OCI-LY1 (cell line): ENCODE results near the gene ASPM.

Source experiments
- EZH2 ChIP-seq: fragments of 200-600 bp; sonication (generic), shearing (Covaris generic); IDR thresholded peaks from 2 replicates; pipeline ENCODE4 v1.8.0; 2017; ENCODE audit warnings: borderline replicate concordance, mixed run types, mild to moderate bottlenecking, antibody characterized with exemption, low read length, moderate library complexity, mixed read lengths
- TF ChIP-seq, protein P1 (sequence below): fragments of 200-600 bp; sonication (generic), shearing (Covaris generic); IDR thresholded peaks from 2 replicates; pipeline ENCODE4 v1.5.1; 2017; ENCODE audit warnings: mild to moderate bottlenecking, antibody characterized with exemption, low read length, moderate library complexity, mixed read lengths

GRCh38 chr1:197178998-197179397 is 32.5 kb upstream of the ASPM start:
- TF ChIP-seq, protein P1, sequence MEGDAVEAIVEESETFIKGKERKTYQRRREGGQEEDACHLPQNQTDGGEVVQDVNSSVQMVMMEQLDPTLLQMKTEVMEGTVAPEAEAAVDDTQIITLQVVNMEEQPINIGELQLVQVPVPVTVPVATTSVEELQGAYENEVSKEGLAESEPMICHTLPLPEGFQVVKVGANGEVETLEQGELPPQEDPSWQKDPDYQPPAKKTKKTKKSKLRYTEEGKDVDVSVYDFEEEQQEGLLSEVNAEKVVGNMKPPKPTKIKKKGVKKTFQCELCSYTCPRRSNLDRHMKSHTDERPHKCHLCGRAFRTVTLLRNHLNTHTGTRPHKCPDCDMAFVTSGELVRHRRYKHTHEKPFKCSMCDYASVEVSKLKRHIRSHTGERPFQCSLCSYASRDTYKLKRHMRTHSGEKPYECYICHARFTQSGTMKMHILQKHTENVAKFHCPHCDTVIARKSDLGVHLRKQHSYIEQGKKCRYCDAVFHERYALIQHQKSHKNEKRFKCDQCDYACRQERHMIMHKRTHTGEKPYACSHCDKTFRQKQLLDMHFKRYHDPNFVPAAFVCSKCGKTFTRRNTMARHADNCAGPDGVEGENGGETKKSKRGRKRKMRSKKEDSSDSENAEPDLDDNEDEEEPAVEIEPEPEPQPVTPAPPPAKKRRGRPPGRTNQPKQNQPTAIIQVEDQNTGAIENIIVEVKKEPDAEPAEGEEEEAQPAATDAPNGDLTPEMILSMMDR = no peak
- no peak for TF ChIP-seq EZH2
